GM19395 (cell line): ENCODE results near the gene GPR146.
A peak's percentile ranks its signal among the peaks of the same experiment; 100 is the strongest.
"Not testable (repeated sequence)": the region's sequence is repeated elsewhere in the genome, so short reads cannot be mapped to it uniquely, and the experiment has no call there.

Experiments used
- ATAC-seq: cut with Tn5 transposase; IDR thresholded peaks from one replicate; pipeline ENCODE4 v1.9.1; 2021; ENCODE audit warnings: mild to moderate bottlenecking, moderate library complexity; ENCODE audit not compliant: unreplicated experiment

GPR146 gene

GRCh38 chr7:1024876-1025742 is 19.2 kb upstream of the GPR146 start:
- no peak for ATAC-seq

GRCh38 chr7:1025743-1026581 is 18.4 kb upstream of the GPR146 start:
- no peak for ATAC-seq

GRCh38 chr7:1026721-1027161 is 17.6 kb upstream of the GPR146 start:
- no peak for ATAC-seq

GRCh38 chr7:1027242-1028043 is 16.9 kb upstream of the GPR146 start:
- ATAC-seq, result peak; percentile 4

GRCh38 chr7:1028044-1028770 is 16.1 kb upstream of the GPR146 start:
- ATAC-seq, result peak; percentile 47

- no peak for ATAC-seq
Observed at GRCh38 chr7:1028775-1029636, 15.3 kb upstream of the GPR146 start.

GRCh38 chr7:1029637-1030443 is 14.5 kb upstream of the GPR146 start:
- no peak for ATAC-seq

- no peak for ATAC-seq
Observed at GRCh38 chr7:1030444-1031070, 13.8 kb upstream of the GPR146 start.

- no peak for ATAC-seq
Observed at GRCh38 chr7:1031716-1032455, 12.5 kb upstream of the GPR146 start.

GRCh38 chr7:1032536-1033181 is 11.7 kb upstream of the GPR146 start:
- ATAC-seq, result no peak

- ATAC-seq, result no peak
Observed at GRCh38 chr7:1033546-1034145, 10.7 kb upstream of the GPR146 start.

GRCh38 chr7:1034769-1035168 is 9.6 kb upstream of the GPR146 start:
- not testable (repeated sequence) for ATAC-seq

- not testable (repeated sequence) for ATAC-seq
Observed at GRCh38 chr7:1036164-1036928, 8.0 kb upstream of the GPR146 start.

GRCh38 chr7:1040233-1040632 is 4.1 kb upstream of the GPR146 start:
- not testable (repeated sequence) for ATAC-seq

- ATAC-seq, result no peak
Observed at GRCh38 chr7:1040790-1041189, 3.6 kb upstream of the GPR146 start.
